HPDE6-E6E7 (cell line): Measurements from ENCODE around the gene TSPAN3.

Source experiments
- DNase-seq: peaks from one replicate; pipeline ENCODE4 v3.0.0; 2011; ENCODE audit warnings: missing footprints; ENCODE audit errors: extremely low spot score

Gene TSPAN3

DNA sequence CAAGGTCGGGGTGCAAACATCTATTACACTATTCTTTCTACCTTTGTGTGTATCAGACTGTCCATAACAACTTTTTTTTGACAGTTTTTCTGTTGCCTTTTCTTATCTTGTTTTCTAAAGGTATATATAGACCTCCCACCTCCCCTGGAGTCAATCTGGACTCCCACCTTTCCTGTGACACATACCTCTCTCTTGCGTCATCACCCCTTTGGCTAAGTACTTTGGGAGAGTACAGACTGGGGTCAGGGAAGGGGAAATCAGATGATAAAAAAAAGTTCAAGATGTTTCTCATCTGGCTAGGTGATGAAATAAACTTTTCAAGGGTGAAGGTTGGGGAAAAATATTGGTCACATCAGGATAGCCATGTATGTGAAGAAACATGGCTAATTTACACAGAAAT lies 17.2 kb downstream of the TSPAN3 start:
- DNase-seq: no peak

DNA sequence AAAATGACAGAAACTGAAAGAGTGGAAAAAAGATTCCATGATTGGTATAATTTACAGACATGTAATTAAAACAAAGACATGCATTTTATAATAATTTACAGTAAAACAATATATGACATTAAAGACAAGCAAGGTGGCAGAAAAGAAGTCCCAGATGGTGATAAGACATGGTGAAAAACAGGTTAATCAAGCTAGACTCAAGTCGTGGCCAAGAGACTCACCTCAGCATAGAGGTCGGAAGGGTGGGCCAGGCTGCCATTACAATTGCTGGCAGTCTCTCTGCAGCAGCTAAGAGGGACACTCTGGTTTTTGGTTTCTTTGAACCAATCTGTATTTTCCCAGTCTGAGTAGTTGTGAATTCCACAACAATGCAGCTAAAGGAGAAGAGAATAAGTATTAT lies 18.4 kb downstream of the TSPAN3 start:
- DNase-seq: no peak

DNA sequence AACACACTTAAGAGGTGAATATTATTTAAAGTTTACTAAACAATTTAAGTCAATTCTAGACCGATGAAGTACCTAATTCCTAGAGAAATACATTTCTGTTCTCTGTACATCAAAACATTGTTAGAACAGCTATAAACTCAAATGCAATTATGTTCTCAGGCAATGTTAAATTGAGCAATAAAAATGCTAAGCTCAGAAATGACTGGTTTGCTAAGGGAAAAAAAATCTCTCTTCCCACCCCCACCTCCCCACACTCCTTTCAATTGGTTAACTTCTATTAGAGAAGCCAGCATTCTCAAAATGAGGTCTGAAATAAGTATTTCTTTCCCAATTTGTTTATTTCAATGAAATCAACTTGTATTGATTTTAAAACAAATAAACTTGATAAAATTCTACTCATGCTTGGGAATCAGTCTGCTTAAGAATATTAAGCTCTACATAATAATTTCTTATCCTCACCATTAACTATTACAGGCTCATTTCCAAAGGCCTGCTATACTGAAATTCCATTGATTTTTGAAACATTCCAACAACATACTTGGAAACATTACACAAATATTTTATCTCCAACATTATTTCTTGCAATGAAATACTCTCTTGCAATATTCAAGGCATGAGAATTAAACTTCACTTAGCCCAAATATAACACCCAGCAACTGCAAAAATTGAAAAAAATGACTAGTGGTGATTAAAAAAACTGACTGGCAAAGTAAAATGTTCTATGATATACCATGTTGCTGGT lies 22.6 kb downstream of the TSPAN3 start:
- no peak for DNase-seq

DNA sequence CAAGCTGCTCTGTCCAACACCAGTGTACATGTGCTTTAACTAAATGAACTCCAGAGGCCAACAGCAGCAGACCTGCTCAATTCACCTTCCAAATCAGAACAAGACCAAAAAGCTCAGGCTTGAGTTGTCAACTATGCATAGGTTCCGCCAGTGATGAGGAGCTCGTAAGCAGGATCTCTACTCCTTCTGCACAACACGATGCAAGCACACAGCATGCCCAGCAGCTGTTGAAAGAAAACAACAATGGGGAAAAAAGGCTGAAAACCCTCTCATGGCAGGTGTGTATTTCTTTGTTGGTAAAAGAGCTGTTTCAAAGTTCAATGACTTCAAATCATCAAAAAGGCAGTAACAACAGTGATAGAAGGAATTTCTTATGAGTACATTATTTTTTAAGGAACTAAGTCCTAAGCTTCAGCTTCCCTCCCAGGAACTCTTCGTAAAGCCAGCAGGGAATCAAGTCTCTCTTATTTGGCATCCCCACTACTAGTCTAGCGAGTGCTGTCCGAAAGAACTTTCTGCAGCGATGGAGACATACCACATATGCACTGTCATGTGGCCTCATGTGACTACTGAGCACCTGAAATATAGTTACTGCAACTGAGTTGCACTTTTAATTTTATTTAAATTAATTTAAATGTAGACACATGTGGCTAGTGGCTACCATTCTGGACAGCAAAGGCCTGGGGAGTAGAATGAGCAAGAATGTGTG lies 24.1 kb downstream of the TSPAN3 start:
- DNase-seq: no peak

- DNase-seq: no peak
Measured at GRCh38 chr15:77045985-77046384, 24.9 kb downstream of the TSPAN3 start.

DNA sequence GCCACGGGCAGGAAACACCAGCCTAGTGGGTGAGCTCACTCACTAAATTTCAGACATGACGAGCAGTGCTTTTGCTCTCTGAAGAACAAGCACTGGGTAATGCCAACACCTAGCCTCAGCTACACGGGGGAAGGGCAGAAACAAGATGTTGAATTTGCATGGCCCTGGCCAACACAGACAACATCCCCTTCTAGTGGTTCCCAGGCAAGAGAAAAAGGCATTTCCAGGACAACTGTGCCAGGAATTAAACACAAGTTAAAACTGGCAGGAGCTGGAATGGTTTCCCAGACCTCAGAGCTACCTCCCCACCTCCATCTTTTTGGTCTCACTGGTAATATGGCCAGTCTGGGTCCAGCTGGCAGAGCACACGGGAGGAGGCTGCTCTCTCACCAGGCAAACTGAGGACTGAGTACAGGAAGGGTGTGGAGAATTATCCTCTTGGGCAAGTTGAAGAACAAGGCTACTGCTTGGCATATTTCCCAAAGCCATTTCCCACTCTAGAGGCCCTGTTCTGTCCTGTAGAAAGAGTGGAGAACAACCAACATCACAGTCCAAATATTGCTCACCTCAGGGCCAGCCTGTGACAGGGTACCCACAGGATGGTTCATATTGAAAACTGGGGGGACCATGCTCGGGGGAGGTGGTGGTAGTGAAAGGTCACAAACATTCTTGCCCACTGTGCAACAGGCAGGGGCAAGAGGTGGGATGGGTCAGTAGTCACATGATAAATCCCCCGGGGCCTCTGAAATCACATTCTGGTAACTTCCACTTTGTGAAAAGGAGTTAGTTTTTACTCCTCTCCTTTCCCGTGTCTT lies 26.5 kb downstream of the TSPAN3 start:
- no peak for DNase-seq

- DNase-seq: no peak
Measured at GRCh38 chr15:77042955-77043920, 27.7 kb downstream of the TSPAN3 start.

DNA sequence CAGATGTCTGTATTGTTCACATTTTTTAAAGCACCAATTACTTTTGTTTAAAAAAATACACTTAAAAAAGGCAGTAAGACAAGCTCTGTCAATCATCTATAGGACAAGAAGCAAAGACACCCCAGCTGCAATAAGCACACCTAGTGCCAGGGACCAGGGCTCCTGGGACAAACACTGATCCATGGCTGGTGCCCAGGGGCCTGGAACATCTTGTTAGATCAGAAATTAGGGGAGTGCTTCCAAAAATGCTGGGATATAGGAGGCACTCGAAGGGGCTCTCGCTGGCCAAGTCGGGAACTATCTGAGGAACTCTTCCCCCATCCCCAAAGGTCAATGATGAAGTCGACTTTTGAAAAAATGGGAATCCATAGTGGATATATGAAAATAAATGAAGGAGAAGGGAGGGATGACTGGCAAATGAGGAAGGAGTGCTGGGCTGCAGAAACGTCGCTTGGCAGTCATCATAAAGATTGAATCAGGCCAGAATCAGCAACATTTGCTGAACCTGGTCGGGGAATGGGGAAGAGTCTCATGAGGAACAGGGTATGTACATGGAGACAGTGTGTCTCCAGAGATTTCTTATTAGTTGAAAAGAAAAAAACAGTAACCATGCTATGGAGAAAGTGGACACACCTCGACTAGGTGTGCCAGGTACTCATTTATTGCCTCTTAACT lies 28.5 kb downstream of the TSPAN3 start:
- DNase-seq: no peak

- no peak for DNase-seq
Measured at GRCh38 chr15:77040673-77041072, 30.2 kb downstream of the TSPAN3 start.

GRCh38 chr15:77039848-77040247 lies 31.1 kb downstream of the TSPAN3 start:
- no peak for DNase-seq

DNA sequence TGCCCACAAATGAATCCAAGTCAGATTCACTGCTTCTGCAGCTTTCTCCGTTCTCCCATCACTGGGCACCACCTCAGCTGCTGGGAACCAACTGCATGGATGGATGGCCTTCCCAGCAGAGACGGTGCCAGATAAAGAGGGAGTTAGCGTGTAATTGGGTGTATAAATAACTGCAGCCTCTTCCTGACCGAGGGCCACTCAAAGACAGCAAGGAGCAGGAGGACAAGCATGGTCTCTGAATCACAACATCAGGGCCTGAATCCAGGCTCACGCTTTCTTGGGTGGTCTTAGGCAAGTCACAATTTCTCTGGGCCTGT lies 31.7 kb downstream of the TSPAN3 start:
- DNase-seq: no peak

DNA sequence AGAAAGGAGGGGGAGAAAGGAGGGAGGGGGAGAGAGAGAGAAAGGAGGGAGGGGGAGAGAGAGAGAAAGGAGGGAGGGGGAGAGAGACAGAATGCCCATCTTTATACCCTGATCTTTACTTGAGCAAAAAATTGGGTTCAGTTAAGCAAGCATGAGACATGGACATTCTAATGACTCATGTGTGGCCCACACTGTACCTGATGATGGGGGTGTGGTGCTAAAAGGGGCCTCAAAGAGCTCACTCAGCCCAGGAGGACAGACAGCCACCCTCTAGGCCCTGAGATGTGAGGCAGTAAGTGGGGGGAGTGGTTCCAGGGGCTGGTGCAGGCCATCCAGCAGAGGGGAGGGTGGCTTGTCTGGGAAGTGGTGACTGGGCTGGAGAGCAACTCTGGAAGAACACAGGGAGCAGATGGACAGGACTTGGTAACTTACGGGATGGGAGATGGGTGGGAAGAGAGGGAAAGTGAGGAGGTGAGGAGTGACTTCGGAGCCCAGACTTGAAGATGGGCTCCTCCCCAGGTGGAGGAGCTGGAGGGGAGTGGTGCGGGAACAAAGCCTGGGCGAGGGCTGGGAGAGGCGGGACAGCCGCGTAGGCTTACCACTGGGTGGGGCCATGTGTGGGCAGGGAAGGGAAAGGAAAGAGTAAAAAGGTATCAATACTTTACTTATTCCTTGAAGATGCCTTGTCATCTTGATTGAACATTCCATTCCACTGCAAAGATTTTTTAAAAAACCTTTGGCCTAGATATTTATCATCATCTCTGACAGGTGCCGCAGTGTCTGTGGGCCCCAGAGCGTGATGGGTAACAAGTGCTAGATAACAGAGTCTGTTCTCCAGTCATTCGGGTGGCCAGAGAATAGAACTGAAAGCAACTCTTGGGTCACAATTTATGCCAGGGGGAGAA lies 32.3 kb downstream of the TSPAN3 start:
- no peak for DNase-seq

- no peak for DNase-seq
Measured at GRCh38 chr15:77037388-77038209, 33.3 kb downstream of the TSPAN3 start.

DNA sequence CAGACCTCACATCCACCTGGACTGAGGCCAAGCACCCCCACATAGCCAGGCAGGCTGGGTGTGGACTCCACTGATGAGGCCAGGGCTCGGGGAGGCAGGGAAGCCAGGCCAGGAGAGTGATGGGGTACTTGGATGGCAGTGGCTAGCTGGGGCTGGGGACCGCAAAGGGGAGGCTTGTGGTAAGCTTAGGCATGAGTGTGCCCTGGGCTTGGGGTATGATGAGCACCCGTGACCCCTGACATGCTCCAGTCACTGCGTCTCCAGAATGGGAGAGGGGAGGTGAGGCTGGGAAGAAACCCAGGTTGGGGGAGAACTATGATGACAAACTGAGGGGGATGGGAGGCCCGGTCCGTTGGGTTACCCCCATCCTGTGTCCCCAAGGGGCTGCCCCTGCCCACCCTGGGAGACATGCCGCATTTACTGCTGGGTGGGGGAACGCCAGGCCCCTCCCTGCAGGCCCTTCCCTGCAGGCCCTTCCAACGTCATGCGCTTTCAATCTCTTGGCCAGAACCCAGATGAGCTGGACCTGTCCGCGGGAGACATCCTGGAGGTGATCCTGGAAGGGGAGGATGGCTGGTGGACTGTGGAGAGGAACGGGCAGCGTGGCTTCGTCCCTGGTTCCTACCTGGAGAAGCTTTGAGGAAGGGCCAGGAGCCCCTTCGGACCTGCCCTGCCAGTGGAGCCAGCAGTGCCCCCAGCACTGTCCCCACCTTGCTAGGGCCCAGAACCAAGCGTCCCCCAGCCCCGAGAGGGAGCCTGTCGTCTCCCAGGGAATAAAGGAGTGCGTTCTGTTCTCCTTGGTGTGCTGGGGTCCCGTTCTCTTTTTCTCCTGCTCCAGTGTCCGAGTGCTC lies 34.1 kb downstream of the TSPAN3 start:
- no peak for DNase-seq

GRCh38 chr15:77035999-77036471 lies 34.9 kb downstream of the TSPAN3 start:
- no peak for DNase-seq

DNA sequence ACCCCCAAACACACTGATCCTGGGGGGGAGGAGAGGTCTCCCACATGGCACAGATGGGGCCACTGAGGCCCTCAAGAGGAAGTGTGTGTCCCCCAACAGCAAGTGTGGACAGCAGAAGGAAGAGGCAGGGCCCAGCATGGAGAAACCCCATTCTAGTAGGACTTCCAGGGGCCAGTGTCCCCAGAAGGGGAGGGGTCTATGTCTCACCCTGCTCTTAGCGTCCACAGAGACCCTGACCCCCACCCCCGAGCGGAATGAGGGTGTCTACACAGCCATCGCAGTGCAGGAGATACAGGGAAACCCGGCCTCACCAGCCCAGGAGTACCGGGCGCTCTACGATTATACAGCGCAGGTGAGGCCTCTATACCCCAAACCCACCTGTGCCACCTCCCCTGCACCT lies 35.3 kb downstream of the TSPAN3 start:
- DNase-seq: no peak

DNA sequence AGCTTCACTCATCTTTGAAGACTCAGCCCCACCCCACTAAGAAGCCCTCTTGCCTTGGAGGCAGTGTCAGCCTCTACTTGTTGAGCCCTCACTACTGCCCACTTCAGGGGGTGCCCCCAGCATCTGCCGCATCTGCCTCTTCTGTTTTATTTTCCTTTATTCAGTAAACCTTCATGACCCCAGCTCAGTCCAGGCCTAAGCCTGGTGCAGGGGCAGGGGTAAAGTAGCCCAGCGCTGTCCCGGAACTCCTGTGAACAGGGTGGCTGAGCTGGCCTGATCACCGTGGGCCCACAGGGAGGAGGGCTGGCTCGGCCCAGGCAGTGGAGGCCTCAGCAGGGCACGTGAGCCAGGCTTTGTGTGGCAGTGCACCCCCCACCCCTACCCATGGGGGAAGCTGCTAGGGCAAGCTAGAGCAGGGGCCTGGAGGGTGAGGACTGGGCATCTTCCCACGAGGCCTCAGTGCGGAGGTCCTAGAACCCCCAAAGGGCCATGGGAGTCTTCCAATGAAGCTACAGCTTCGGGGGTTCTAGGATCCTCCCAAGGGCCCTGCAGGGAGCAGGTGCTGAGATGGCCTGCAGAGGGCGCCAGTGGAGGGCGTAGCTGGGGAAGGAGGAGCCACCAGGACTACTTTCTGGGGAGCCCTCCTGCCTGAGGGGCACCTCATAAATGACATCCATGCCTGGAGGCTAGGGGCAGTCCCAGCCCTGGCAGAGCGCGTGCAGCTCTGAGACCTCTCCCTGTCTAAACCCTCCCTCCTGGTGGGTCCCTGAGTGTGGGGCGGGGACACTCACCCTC lies 36.0 kb downstream of the TSPAN3 start:
- DNase-seq: no peak
